HEK293T (cell line): Measurements from ENCODE around the gene SLC43A3.

Experiments used
- CTCF ChIA-PET: fragments of 350-600 bp; formaldehyde crosslinking; extraction: SDS; loops from one replicate; lab custom pipeline; 2021; ENCODE audit warnings: antibody characterized with exemption, inconsistent platforms; lab: Yijun Ruan, JAX
- POLR2A ChIA-PET: fragments of 350-600 bp; formaldehyde crosslinking; extraction: SDS; loops from one replicate; lab custom pipeline; 2020; ENCODE audit warnings: antibody characterized with exemption, inconsistent platforms; lab: Yijun Ruan, JAX
- DNase-seq: peaks from one replicate; pipeline ENCODE4 v3.0.0; 2012; ENCODE audit warnings: mixed read lengths; ENCODE audit errors: extremely low spot score
- ARNT ChIP-seq: fragments of 450-650 bp; IDR thresholded peaks from 2 replicates; pipeline ENCODE4 v1.6.1; 2017; ENCODE audit warnings: mild to moderate bottlenecking
- BHLHE40 ChIP-seq: fragments of 450-650 bp; IDR thresholded peaks from 2 replicates; pipeline ENCODE4 v1.6.1; 2016; ENCODE audit warnings: mild to moderate bottlenecking, moderate library complexity, borderline replicate concordance
- CTBP1 ChIP-seq: fragments of 450-650 bp; IDR thresholded peaks from 2 replicates; pipeline ENCODE4 v1.6.1; 2016; ENCODE audit warnings: borderline replicate concordance
- ELF4 ChIP-seq: fragments of 450-650 bp; IDR thresholded peaks from 2 replicates; pipeline ENCODE4 v1.6.1; 2017; ENCODE audit warnings: antibody characterized with exemption
- FOXA1 ChIP-seq: fragments of 450-650 bp; IDR thresholded peaks from 2 replicates; pipeline ENCODE4 v1.6.1; 2016; ENCODE audit warnings: mild to moderate bottlenecking
- FOXK2 ChIP-seq: fragments of 450-650 bp; IDR thresholded peaks from 2 replicates; pipeline ENCODE4 v1.6.1; 2016; ENCODE audit warnings: mild to moderate bottlenecking
- FOXM1 ChIP-seq: fragments of 450-650 bp; IDR thresholded peaks from 2 replicates; pipeline ENCODE4 v1.6.1; 2017; ENCODE audit warnings: mild to moderate bottlenecking, borderline replicate concordance
- HDGF ChIP-seq: fragments of 450-650 bp; IDR thresholded peaks from 2 replicates; pipeline ENCODE4 v1.6.1; 2017; ENCODE audit warnings: antibody characterized with exemption, borderline replicate concordance
- L3MBTL2 ChIP-seq: fragments of 450-650 bp; conservative IDR thresholded peaks from 2 replicates; pipeline ENCODE4 v1.6.1; 2016; ENCODE audit warnings: mild to moderate bottlenecking
- LEF1 ChIP-seq: fragments of 450-650 bp; IDR thresholded peaks from 2 replicates; pipeline ENCODE4 v1.6.1; 2017; ENCODE audit warnings: mild to moderate bottlenecking, borderline replicate concordance
- NFRKB ChIP-seq: fragments of 450-650 bp; IDR thresholded peaks from 2 replicates; pipeline ENCODE4 v1.6.1; 2016; ENCODE audit warnings: mild to moderate bottlenecking, moderate library complexity
- PKNOX1 ChIP-seq: fragments of 450-650 bp; IDR thresholded peaks from 2 replicates; pipeline ENCODE4 v1.6.1; 2016
- SP1 ChIP-seq: fragments of 450-650 bp; IDR thresholded peaks from 2 replicates; pipeline ENCODE4 v1.6.1; 2017
- SUZ12 ChIP-seq: fragments of 450-650 bp; IDR thresholded peaks from 2 replicates; pipeline ENCODE4 v1.6.1; 2016; ENCODE audit warnings: mild to moderate bottlenecking
- TARDBP ChIP-seq: fragments of 450-650 bp; IDR thresholded peaks from 2 replicates; pipeline ENCODE4 v1.6.1; 2016
- ZNF384 ChIP-seq: fragments of 450-650 bp; IDR thresholded peaks from 2 replicates; pipeline ENCODE4 v1.6.1; 2016

Gene SLC43A3

DNA sequence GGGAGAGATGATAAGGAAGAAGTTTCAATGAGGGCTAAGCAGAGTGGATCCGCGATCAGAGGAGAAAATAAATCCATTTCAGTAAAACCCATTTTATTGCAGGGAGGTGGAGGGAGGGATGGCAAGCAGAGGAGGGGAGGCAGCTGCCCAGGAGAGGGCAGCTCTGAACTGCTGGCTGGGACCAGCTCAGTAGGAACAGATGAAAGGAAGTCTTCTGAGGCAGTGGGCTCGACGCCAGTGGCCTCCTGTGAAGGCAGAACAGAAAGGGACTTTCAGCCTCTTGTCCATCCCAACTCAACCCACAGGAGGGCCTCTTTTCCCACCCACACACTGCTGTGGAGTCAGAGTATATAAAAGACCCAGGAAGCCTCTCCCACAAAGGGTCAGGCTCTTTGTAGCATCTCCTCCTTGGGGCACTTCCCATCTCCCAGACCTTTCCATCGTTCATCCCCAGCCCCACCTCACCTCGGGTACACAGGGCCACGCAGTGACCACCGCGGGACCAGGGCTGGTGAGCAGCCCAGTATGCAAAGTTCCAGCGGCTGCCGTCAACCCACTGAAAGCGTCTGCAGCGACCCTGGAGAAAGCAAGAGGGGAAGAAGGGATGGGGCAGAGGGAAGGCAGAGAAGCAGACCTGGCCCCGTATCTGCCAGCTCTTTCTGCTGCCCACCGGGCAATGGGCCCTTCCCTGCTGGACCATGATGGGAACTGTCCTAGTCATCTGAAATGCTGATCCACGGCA, 39.5 kb downstream of the SLC43A3 start:
- CTCF ChIA-PET = interaction anchor here (0.6 kb wide), 1 partner anchor 194 kb away, joined by 3 read pairs; no protein-coding TSS in a partner anchor
- TF ChIP-seq LEF1 = no peak
- TF ChIP-seq FOXA1 = no peak
- TF ChIP-seq FOXM1 = no peak
- TF ChIP-seq L3MBTL2 = no peak
- TF ChIP-seq NFRKB = no peak
- no peak for TF ChIP-seq PKNOX1
- DNase-seq = no peak
- POLR2A ChIA-PET = no interaction called here

DNA sequence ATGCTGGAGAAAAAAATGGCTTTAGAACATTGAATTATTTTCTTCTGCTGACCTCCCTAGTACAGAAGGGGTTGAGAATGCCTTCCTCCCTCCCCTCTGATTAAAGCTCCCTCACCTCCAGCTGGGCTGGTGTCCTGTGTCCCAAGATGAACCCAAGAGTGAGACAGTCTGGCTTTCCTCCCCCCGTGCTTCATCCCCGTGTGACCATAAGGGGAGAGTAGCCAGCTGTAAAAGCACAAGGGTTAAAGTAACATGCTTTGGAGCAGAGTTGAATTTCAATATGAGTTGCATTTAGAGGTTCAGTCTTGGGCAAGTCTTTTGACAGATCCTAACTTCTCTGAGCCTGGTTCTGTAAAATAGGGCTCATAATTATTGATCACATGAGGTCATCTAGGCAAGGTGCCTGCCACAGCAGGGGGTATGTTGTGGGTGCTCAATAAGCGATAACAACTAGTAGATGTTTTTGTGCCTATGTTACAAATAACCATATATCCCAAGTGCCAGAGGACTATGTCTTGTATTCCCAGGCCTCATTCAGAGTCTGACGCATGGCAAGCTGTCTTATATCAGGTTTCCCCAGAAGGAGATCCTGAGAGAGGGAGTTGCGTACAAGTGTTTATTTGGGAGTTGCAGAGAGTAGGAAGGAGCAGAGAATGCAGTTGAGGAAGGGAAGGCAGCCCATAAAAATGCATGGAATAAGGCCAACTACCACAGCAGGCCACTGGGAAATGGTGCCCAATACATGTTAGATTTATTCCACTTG, 40.6 kb downstream of the SLC43A3 start:
- no peak for TF ChIP-seq BHLHE40
- TF ChIP-seq ZNF384 = no peak
- no peak for TF ChIP-seq LEF1
- TF ChIP-seq PKNOX1 = no peak
- no peak for TF ChIP-seq NFRKB
- no peak for TF ChIP-seq TARDBP
- no peak for TF ChIP-seq CTBP1
- no peak for TF ChIP-seq ARNT
- TF ChIP-seq L3MBTL2 = no peak
- TF ChIP-seq SUZ12 = no peak
- TF ChIP-seq HDGF = no peak
- TF ChIP-seq FOXK2 = no peak
- DNase-seq = no peak
- ChIA-PET CTCF (no interaction called here), POLR2A (no interaction called here)

DNA sequence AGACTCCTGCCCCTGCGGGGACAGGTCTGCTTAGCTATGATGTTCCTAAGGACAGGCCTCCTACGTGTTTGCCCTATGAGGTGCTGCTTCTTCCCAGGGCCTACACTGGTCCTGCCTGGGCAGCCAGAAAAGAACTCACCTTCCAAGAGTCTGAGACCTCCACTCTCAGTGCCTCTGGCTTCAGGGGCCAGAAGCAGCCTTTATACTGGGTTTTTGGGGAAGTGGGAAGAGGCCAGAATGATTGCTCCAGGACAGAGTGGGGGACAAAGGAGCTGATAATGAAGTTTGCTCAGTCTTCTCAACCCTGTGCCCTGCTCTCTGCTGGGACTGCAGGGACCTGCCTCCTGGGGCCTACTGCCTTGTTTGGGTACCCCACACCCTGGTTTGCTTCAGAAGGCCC, 45.9 kb downstream of the SLC43A3 start, which contains the start of gene PRG3:
PRG3 (minus strand) TSS at position 176 of the 400 bp plus-strand sequence. CDS start 442 bp downstream, outside the sequence.
- ChIA-PET CTCF (no interaction called here), POLR2A (no interaction called here)
- TF ChIP-seq FOXM1 (no peak), LEF1 (no peak), NFRKB (no peak), SP1 (no peak), HDGF (no peak), ARNT (no peak), TARDBP (no peak), FOXA1 (no peak), ELF4 (no peak), L3MBTL2 (no peak), ZNF384 (no peak), PKNOX1 (no peak), FOXK2 (no peak), BHLHE40 (no peak), SUZ12 (no peak), CTBP1 (no peak)
- DNase-seq = no peak

DNA sequence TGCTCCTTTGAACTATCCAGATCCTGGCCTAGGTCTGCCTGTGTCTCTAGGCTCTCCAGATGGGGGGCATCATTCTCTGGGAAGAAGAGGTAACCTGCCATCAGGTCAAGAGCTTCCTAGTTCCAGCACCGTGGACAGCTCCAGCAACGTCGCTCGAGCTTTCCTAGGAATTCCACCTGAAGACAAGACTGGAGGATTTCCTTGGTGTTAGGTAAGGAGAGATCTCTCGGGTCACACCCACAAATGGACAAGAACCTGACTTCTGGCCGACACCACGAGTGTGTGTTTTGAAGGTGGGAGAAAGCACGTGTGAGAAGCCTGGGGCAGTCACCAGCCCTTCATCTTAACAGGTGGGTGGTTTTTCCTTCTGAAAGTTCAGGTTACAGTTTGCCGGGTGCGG, 47.2 kb downstream of the SLC43A3 start:
- ChIA-PET POLR2A (no interaction called here), CTCF (interaction anchor here (0.5 kb wide), 1 partner anchor 141 kb away, joined by 4 read pairs; no protein-coding TSS in a partner anchor)
- TF ChIP-seq L3MBTL2 = no peak
- DNase-seq = peak; percentile 26

DNA sequence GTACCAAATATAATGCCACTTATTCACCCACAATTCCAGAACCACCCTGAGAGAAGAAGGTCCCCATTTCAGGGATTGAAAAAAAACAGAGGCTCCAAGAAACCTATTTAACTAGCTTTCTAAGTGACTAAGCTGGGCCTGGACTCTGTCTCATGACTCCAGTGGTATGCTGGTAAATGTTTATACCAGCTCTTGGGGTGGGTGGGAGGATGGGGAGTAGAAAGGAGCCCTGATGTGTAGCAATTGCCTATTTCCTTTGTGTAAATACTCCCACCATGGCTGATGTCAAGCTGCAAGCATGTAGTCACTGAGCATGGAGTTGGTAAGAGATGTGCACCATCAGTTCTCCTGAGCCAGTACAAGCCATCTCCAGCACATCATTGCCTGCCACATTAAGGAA, 48.7 kb downstream of the SLC43A3 start:
- CTCF ChIA-PET = no interaction called here
- POLR2A ChIA-PET = no interaction called here
- no peak for DNase-seq
- no peak for TF ChIP-seq ARNT
- no peak for TF ChIP-seq NFRKB
- TF ChIP-seq PKNOX1 = no peak
- TF ChIP-seq FOXK2 = no peak
- TF ChIP-seq L3MBTL2 = no peak
- no peak for TF ChIP-seq FOXM1
- TF ChIP-seq TARDBP = no peak
- TF ChIP-seq ELF4 = no peak

- TF ChIP-seq ELF4 = no peak
- TF ChIP-seq FOXK2 = no peak
- TF ChIP-seq PKNOX1 = no peak
- TF ChIP-seq CTBP1 = no peak
- TF ChIP-seq FOXM1 = no peak
- no peak for TF ChIP-seq NFRKB
- TF ChIP-seq SUZ12 = no peak
- TF ChIP-seq HDGF = no peak
- no peak for TF ChIP-seq ARNT
- no peak for DNase-seq
- ChIA-PET CTCF (no interaction called here), POLR2A (no interaction called here)
Observed at GRCh38 chr11:57377107-57377506, 49.8 kb downstream of the SLC43A3 start.
